Measurements from ENCODE around the gene CHAF1B. TPM values are rescaled to one million over a fixed set of nuclear protein-coding genes. Genes with fewer than 3 reads are reported as not detected.

Gene CHAF1B
- total RNA-seq, 6 experiments from 2014 or later = 0.27 to 2.1 (median 0.72) TPM

DNA sequence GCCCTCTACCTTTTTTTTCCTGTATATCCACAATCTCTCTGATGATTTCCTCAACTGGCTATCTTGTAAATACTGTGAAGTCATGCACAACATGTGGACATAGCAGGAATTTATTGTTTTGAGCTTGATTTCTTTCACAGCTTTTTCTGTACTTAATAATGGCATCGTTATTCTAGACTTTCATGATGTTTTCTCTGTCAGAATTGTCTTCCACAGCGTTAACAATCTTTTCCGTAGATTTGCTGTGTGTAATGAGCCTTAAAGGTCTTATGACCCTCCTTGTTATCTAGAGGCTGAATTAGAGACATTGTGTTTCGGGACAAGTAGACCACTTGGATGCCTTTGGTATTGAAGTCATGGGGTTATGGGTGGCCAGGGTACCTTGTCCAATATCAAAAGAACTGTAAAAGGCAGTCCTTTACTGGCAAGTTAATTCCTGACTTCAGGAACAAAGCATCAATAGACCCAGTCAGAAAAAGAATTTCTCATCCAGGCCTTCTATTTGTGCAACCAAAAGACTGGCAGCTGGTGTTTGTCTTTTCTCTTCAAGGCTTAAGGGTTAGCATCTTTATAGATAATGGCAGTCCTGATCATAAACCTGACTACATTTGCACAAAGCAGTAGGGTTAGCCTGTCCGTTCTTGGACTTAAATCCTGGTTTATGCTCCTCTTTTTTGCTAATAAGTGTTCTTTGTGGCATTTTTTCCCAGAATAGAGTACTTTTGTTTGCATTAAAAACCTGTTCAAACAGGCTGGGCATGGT, 30.1 kb upstream of the CHAF1B start:
- no peak overlapping the region for H3K4me3 ChIP-seq
- H3K4me1 ChIP-seq = no peaks in the 10 kb centered on the region
- peaks cover 0 to 74% (median 17%) of the 10 kb centered on the region in 4 donors for H3K36me3 ChIP-seq
- WGBS (ENCODE audit: insufficient coverage, low coverage, low lambda C conversion rate, missing lambda C conversion rate) = 95% methylated on average over 5 of the region's 5 CpGs
- TF ChIP-seq POLR2A (IDR thresholded peaks at IDR 0.05) = no peak
- TF ChIP-seq, protein P1, sequence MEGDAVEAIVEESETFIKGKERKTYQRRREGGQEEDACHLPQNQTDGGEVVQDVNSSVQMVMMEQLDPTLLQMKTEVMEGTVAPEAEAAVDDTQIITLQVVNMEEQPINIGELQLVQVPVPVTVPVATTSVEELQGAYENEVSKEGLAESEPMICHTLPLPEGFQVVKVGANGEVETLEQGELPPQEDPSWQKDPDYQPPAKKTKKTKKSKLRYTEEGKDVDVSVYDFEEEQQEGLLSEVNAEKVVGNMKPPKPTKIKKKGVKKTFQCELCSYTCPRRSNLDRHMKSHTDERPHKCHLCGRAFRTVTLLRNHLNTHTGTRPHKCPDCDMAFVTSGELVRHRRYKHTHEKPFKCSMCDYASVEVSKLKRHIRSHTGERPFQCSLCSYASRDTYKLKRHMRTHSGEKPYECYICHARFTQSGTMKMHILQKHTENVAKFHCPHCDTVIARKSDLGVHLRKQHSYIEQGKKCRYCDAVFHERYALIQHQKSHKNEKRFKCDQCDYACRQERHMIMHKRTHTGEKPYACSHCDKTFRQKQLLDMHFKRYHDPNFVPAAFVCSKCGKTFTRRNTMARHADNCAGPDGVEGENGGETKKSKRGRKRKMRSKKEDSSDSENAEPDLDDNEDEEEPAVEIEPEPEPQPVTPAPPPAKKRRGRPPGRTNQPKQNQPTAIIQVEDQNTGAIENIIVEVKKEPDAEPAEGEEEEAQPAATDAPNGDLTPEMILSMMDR (IDR thresholded peaks at IDR 0.05) = no peak
- no peaks in the 10 kb centered on the region for H3K9me3 ChIP-seq
- intact Hi-C loops (cut with DNase I) = no loop called here
- ATAC-seq = no peak
- no peaks in the 10 kb centered on the region for H3K27me3 ChIP-seq
- no peak for DNase-seq
- H3K27ac ChIP-seq = no peak overlapping the region

DNA sequence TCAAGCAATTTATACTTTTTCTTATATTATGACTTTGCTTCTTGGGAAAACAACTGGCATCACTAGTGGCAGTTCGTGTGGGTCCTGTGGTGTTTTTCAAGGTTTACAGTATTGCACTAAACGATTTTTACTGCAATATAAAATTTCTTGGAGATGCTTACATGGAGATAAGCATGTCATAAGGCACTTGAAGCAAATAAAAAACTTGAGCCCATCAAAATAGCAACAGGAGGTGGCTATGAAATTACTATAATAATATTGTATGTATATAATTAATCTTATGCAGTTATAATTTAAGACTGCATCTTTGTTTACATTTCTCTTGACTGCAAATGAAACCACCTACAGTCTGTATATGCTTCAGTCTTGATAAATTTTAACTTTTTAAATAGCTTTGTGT, 29.3 kb upstream of the CHAF1B start:
- TF ChIP-seq, protein P1 (IDR thresholded peaks at IDR 0.05) = no peak
- TF ChIP-seq POLR2A (IDR thresholded peaks at IDR 0.05) = no peak
- Histone ChIP-seq H3K9me3 (no peaks in the 10 kb centered on the region), H3K4me1 (no peaks in the 10 kb centered on the region), H3K27ac (no peak overlapping the region), H3K36me3 (peaks cover 0 to 74% (median 19%) of the 10 kb centered on the region in 4 donors), H3K27me3 (no peaks in the 10 kb centered on the region), H3K4me3 (no peak overlapping the region)
- intact Hi-C loops (cut with DNase I) = no loop called here
- DNase-seq = no peak
- no peak for ATAC-seq
- 67% methylated on average over 2 of the region's 2 CpGs for WGBS (ENCODE audit: insufficient coverage, low coverage, low lambda C conversion rate, missing lambda C conversion rate)

DNA sequence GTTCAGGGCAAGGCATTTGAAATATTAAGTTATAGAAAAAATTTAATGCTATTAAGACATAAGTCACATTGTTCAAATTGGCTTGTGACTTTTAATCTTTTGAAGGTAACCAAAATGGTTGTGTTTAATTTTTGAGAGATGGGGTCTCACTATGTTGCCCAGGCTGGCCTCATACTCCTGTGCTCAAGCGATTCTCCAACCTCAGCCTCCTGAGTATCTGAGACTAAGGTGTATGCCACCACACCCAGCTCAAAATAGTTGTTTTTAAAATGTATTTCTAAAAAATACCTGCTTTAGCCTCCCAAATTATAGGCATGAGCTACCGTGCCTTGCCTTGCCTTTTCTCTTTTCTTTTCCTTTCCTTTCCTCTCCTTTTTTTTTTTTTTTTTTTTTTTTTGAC, 26.0 kb upstream of the CHAF1B start:
- no peak overlapping the region for H3K4me3 ChIP-seq
- H3K27ac ChIP-seq = no peak overlapping the region
- no peaks in the 10 kb centered on the region for H3K4me1 ChIP-seq
- TF ChIP-seq, protein P1 (IDR thresholded peaks at IDR 0.05) = no peak
- no peak for TF ChIP-seq POLR2A (IDR thresholded peaks at IDR 0.05)
- no peak for DNase-seq
- 100% methylated on average over 2 of the region's 2 CpGs for WGBS (ENCODE audit: insufficient coverage, low coverage, low lambda C conversion rate, missing lambda C conversion rate)
- no peaks in the 10 kb centered on the region for H3K9me3 ChIP-seq
- ATAC-seq = no peak
- no peaks in the 10 kb centered on the region for H3K27me3 ChIP-seq
- intact Hi-C loops (cut with DNase I) = no loop called here
- H3K36me3 ChIP-seq = peaks cover 3 to 93% (median 31%) of the 10 kb centered on the region in 4 donors

DNA sequence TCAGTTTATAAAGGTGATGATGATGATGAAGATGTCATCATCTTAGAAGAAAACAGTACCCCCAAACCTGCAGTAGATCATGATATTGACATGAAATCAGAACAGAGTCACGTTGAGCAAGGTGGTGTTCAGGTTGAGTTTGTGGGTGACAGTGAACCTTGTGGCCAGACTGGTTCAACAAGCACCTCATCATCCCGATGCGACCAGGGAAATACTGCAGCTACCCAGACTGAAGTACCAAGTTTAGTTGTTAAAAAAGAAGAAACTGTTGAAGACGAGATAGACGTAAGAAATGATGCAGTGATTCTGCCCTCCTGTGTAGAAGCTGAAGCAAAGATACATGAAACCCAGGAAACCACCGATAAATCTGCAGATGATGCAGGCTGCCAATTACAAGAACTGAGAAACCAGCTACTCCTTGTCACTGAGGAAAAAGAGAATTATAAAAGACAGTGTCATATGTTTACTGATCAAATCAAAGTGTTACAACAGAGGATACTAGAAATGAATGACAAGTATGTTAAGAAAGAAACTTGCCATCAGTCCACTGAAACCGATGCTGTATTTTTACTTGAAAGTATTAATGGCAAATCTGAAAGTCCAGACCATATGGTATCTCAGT, 16.0 kb upstream of the CHAF1B start:
- Histone ChIP-seq H3K4me1 (no peaks in the 10 kb centered on the region), H3K4me3 (no peak overlapping the region), H3K36me3 (peaks cover 15 to 91% (median 52%) of the 10 kb centered on the region in 4 donors), H3K27ac (no peak overlapping the region), H3K27me3 (no peaks in the 10 kb centered on the region), H3K9me3 (no peaks in the 10 kb centered on the region)
- TF ChIP-seq, protein P1 (IDR thresholded peaks at IDR 0.05) = no peak
- TF ChIP-seq POLR2A (IDR thresholded peaks at IDR 0.05) = no peak
- intact Hi-C loops (cut with DNase I) = no loop called here
- no peak for DNase-seq
- ATAC-seq = no peak
- WGBS (ENCODE audit: insufficient coverage, low coverage, low lambda C conversion rate, missing lambda C conversion rate) = 75% methylated on average over 7 of the region's 7 CpGs

Data from right lobe of liver (tissue), 6 donors.